ENCODE measurements around the gene TESPA1.

TESPA1 gene

DNA sequence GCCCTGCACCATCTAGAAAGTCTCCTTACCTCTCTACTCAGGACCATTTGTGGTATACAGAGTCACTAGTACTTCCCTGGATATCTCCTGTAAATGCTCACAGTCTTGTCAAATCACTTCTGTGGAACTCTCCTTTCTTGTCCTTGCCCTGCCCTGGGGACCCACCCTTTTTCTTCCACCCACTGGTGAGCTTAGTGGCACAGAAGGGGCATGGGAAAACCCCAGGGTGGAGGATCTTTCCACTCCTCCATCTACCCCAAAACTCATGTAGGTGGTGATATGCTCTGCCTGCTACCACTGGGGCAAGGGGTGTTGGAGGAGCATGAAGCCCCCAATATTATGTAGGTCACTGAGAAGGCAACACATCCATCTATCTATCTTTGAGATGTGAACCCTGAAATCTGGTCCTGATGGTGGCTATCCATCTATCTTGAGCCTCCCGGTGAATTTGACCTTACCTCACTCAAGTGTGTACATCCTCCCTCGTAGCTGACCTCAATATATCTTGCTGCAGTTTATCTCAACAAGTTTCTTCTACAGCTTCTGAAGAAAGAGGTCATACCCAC is 943 bp downstream of the TESPA1 start:
- DNase-seq (ENCODE audit: low read depth): no peak

DNA sequence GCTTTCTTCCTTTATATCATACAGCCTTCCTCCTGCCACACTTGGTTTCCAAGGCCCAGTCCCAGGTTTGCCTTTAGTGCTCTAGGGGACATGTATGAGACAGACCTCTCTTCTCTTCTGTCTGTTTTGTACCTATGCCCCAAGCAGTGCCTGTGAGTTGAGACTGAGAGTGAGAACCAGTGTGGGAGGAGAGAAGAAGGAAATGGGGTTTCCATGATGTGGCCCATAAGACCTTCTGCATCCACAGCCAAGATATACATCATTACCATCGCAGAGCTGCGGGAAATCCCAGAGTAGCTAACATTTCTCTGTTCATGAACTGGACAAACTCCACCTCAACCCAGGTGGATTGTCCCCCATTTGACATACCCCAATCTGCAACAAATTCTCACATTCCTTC is 2.8 kb downstream of the TESPA1 start:
- DNase-seq (ENCODE audit: low read depth): no peak

DNA sequence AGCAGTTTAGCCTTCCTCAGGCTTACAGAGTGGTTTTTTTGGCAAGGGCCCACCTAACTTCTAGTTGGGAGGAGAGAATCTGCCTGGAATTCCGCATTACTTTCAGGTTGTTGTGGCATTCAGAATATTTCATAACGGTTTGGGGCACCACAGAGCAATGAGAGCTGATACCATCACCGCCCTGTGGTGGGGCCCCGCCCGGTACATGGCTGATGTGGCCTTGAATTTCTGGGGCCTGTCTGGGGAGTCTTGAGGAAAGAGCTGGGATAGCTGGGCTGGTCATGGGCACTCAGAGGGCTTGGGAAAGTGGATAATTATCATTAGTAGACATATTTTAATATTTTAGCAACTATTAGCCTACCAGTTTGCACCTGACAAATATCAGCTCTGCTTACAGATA is 4.2 kb downstream of the TESPA1 start:
- DNase-seq (ENCODE audit: low read depth): no peak

DNA sequence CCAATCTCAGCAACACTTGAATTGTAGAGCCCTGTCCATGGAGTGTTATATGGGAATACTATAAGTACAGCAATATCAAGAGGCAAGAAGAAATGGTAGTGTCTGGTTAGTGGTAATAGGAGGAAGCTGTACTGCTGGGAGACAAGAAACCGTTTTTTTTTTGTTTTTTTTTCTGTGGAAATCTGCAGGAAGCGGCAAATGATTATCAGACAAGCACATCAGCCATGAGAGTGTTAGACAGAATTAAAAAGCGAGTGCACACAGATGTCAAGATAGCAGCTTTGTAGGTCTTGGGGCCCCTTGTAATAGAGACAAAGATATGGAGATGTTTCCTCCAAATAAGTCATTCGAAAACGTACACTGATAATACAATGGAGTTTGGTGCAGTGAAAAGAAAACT is 6.7 kb downstream of the TESPA1 start:
- no peak for DNase-seq (ENCODE audit: low read depth)

DNA sequence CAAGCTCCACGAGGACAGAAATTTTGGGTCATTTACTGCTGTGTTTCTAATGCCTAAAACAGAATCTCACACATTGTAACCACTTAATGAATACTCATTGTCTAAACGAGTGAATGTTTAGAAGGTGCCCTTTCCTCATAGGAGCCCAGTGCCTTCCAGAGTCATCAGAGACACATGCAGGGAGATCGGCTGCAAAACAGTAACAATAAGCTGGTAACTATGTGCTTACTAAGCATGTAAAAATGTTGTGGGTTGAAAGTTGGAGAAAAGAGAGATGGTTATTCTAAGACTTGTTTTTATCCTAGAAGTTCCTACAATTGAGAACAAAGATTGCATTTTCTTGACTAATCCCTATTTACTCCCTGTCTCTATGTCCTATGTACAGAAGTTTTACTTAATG is 7.4 kb downstream of the TESPA1 start:
- no peak for DNase-seq (ENCODE audit: low read depth)

DNA sequence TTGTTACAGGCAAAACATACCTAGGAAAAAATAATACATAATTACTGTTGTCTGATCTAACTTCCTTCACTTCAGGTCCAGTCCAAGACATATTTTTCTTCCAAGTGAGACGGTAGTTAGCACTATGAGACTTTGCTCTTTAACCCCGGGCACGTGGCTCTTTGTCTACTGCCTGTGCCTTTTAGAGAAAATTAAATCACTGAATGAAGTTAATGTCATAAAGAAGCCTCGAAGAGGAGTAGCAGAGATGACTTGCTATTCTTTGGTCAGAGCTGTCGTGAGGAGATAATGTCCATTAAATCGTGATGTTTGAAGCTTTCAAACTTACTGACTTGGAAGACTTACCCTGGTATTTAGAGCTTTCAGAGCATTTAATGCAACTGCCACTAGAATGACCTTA is 8.7 kb downstream of the TESPA1 start:
- DNase-seq (ENCODE audit: low read depth): no peak

DNA sequence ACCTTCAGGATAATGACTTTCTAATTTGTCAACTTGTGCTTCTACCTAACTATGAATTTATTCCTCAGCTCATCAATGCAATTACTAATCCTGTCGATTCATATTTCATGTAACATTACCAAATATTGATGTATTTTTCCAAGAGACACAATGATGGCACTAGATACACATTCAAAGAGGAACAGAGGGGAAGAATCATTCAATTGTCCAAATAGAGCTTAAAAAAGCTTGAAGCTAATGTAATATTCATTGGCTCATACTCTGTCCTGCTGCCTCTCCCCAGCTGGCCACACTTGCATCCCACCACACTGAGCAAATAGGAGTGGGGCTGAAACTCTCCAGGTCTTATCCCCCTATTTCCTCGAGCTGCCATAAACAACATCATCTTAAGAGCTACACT is 9.3 kb downstream of the TESPA1 start:
- no peak for DNase-seq (ENCODE audit: low read depth)

DNA sequence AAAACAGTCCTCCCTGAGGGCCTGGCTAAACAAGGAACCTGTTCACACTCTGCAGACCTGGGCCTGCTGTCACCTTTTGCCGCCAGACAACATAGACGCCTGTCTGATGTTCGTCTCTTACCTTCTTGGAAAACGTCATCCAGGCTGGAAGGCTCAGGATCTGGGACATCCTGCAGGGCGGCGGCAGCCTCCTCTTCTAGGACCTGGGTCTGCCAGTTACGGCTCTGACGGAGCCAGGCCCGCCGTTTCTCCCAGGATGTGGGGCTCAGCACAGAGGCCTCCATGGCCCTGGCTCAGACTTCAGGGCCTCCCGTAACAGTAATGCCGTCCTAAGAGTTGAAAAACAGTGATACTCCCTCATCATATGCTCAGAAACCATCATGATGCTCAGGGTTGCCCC is 10.3 kb downstream of the TESPA1 start:
- no peak for DNase-seq (ENCODE audit: low read depth)

DNA sequence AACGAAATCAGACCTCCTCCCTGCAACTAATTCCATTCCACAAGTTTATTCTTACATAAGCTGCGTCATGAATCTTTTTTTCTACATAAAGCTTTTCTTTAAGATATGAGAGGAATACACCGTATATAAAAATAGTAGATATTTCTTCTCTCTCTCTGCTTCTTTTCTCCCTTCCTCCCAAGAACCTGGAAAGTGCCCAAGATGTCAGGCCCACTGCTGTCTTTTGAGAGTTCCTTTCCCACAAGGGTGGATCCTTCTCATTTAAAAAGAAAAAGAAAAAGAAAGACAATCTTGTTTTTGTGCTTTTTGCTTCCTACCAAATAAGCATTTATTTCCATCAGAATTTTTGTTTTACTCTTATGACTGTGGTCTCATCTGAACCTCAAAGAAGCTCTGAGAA is 11.0 kb downstream of the TESPA1 start:
- DNase-seq (ENCODE audit: low read depth): no peak

DNA sequence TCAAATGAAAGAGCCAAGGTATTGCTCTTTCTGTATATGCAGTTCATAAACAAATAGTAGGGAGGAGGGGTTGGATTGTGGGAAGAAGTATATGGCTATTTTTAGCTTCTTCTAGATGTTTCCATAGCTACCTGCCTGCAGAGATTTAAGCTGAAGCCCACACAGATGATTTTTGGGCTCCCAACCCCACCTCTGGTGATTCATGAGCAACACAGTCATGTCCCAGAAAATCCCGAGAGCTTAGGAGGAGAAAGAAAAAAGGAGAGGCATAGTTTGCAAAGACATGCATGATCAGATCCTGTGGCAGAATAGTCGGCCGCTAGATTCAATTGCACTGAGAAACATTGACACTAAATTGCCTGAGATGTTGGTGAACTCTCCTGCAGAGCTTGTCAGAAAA is 13.8 kb downstream of the TESPA1 start:
- DNase-seq (ENCODE audit: low read depth): no peak

DNA sequence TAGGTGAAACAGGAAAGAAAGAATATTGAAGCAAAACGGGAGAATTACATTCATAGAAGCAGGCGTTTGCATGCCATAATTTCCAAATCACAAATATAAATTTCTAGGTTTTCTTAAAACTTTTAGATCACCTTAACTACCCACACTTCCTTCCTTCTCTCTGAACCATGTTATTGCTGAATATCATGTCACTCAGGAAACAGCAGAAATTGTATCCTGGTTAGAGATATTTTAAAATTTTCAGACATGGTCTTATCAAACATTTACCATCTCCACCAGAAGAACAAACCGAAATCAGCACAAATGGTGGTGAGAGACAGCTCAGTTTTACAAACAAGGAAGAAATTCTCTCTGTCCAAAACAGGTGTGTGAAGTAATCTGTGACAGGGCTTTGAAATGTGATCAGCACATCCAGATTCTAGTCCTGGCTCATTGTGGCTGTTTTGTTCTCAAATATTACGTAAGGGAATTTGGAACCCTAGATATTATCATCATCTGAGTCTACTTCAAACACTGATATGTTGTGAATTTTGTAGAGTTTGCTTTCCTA is 16.3 kb downstream of the TESPA1 start:
- no peak for DNase-seq (ENCODE audit: low read depth)

DNA sequence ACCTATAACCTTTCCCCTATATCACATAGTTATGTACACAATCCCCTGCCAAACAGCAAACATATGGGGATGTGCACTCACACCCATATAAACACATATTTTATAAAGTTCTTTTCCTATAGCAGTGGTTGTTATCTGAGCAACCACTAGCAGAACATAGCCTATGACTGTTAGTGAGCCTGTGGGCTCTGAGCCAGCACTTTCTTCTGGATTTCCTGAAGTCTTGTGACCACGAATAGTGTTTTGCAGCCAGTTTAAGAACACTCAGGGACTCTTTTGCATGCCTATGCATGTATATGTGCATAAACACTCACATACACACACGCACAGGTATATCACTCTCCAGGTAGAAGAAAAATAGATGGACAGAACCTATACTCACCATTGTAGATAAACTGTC is 17.1 kb downstream of the TESPA1 start:
- no peak for DNase-seq (ENCODE audit: low read depth)

DNA sequence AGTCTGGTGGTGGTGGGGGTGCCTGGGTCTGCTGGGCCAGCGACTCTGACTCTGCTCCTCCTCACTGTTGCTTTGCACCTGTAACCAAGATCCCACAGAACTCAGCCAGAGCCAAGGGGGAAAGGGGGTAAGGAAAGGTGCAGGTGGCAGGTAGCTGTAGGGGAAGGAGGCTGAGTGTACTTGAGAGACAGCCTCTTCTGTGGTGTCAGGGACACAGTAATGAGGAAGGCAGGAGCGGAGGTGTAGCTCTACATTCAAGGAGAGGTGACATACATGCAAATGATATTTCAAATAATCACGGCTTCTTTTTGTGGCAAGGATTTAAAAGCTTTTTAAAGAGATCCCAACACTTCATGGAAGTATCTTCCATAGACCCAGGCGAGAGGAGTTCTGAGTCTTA is 23.4 kb downstream of the TESPA1 start:
- no peak for DNase-seq (ENCODE audit: low read depth)

DNA sequence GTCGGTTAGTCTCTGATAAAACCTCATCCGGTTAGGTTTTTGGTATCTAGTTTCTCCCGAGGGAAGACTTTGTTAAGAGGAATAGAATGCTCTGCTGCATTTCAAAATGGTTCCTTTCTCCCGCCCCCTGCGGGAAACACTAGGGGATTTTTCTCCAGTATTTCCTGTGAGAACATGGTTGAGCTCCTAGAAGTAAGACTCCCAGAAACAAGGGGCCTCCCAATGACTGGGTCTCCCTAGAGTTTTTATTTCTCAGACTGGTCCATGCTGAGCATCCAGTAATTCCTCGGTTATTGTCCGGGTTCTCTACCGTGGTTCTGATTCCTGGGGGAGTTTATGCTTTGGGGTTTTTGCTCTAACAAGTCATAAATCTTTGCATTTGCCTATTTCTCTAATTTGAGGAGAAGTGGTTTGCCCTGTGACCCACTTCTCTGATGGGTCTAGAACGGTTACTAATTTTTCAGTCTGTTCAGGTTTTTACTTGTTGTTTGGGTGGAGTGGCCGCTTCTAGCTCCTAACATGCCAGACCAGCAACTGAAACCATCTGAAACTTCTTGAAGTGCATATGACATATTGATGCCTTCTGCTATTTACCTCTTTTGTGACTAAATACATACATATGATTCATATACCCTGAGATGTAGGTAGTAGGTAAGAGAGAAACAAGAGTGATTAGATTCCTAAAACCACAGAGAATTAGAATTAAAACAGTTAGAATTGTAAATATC is 25.1 kb downstream of the TESPA1 start:
- no peak for DNase-seq (ENCODE audit: low read depth)

DNA sequence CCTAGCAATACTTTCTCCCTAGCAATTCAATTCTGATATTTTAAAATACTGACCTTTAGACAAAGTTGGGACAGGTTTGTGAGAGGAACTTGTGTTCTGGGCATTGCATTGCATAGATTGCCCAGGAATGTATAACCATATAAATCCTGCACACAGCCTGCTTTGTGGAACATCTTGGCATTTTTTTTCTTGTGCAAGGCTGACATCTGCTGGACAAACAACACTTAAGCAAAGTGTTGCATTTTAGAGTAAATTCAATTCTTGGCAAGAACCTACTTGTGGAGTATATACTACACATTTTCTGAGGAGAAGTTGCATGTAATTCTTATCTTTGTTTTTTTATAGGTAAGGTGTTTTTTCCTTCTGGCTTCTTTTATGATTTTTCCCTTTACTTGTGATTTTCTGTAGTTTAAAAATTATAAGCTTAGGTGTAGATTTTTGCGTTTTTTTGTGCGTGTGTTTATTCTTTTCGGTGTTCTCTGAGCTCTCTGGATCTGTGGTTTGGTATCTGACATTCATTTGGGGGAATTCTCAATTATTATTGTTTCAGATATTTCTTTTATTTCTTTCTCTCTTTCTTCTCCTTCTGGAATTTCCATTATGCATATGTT is 26.4 kb downstream of the TESPA1 start:
- DNase-seq (ENCODE audit: low read depth): peak; percentile 56

DNA sequence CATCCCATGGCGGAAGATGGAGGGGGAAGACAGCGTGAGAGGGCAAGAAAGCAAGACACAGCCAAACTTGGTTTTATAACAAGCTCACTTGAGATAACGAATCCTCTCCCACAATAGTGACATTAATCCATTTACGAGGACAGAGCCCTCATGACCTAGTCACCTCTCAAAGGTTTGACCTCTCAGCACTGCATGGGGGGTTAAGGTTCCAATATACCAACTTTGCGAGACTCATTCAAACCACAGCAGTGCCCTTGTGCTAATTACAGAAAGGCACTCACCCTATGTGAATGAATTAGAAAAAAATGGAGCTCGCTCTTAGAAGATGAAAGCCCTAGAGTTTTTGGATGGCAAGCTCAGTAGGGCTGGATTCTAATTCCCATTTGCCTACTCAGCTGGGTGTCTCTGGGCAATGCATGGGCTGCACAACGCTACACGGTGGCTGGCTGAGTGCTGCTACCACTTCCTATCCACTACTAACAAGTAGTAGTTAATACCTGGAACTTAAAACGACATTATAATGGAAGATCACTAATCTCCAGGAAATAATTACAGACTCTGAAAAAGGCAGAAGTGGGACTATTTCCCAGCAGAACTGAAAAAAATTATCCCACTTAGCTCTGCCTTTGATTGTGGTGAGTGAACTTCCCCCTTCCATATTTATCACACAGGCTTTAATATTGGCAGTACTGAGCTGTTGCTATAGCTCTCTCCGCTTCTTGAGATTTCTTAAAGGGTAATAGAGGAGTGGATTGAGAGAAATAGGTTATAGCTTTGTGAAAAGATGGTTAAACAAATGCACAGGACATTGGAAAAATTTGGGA is 27.5 kb downstream of the TESPA1 start:
- DNase-seq (ENCODE audit: low read depth): no peak

DNA sequence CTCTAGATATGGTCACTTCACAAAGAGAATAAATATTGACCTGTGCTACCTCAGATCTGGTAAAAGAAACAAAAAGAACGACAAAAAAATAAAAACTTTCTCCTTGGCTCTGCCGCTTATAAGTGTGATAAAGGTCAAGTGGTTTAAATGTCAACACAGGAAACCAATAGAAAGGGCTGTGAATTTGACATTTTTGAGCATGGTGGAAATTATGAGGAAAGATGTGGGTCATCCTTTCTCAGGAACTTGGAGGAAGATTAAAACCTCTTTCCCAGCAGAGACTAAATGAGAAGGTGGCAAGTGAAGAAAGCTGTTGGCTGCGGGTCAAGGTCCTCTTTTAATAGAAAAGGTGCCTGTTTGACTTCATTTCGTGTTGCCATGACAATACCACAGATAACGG is 28.2 kb downstream of the TESPA1 start:
- DNase-seq (ENCODE audit: low read depth): no peak

DNA sequence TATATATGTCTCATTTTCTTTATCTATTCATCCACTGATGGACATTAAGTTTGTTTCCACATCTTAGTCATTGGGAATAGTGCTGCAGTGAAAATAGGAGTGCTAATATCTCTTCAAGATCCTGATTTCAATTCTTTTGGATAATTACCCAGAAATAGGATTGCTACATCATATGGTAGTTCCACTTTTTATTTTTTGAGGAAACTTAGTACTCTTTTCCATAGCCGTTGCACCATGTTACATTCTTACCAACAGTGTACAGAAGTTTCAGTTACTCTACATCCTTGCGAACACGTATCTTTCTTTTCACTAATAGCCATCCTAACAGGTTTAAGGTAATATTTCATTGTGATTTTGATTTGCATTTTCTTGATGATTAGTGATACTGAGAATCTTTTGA is 29.8 kb downstream of the TESPA1 start:
- DNase-seq (ENCODE audit: low read depth): no peak

DNA sequence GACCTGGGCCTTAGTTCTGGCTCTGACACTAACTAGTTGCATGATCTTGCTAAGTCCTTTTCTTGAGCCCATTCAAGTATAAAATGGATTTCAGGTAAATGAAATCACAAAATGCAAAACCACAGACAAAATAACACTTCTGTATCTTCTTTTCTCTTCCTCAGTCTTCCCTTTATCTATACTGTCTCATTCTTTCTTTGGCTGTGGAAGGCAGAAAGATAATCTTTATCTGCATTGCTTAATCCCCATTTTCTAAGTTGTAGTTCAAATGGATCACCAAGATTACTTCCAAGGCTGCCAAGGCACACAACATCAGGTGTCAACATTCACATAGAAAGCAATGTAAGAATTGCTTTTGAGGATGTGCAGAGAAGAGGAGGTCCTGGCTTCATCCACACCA is 30.3 kb downstream of the TESPA1 start:
- DNase-seq (ENCODE audit: low read depth): no peak

DNA sequence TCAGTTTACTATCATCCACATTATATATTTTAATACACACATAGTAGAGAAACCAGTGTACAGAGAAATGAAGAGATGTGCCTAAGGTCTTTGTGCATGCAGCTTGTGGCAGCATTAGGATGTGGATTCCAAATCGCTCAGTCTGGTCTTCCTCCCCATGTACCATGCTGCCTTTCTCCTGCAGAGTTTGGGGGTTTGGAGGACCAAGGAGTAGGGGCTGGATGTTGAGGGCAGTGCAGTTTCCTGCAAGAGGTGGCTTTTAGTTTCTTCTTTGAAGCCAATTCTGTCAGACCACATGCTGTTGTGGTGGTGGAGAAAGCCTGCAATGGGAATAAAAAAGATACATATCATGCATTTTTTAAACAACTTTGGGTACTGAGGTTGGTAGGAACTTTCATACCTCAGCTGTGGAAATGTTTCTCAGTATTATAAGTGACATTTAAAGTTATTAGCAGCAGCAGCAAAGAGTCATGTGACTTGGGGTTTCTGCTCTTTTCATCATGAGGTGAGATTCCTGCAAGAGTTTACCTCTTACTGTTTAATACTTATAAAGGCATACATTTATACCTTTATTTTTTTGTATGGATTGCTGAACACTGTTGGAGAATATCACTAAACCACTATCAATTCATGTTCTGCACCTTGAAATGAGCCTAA is 34.4 kb downstream of the TESPA1 start:
- no peak for DNase-seq (ENCODE audit: low read depth)

DNA sequence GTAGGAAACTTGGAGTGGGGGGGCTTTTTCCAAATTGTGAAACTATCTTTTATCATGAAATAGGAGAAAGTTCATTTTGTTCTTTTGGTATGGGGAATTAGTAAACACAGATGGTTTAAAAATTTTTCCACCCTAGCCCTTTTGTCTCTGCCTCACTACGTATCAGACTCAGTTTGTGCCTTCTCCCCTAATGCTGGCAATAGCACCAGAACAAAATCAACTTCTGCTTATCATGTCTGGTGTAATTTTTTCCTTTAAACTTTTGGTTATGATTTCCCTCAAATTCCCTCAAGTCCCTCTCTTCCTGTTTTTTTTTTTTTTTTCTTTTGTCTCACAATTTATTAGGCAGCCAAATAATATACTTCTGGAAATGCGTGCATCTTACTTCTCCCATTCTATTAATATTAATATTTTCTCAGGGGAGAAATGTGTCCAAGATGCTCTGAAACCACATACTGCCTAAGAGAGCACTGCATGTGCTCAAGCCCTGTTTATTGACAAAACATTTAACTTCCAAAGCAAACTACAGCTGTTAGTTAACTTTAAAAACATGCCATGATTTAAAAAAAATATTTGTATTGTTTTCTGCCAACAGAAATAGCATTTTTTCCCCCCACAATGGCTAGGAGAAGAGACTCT is 35.4 kb downstream of the TESPA1 start:
- DNase-seq (ENCODE audit: low read depth): no peak

DNA sequence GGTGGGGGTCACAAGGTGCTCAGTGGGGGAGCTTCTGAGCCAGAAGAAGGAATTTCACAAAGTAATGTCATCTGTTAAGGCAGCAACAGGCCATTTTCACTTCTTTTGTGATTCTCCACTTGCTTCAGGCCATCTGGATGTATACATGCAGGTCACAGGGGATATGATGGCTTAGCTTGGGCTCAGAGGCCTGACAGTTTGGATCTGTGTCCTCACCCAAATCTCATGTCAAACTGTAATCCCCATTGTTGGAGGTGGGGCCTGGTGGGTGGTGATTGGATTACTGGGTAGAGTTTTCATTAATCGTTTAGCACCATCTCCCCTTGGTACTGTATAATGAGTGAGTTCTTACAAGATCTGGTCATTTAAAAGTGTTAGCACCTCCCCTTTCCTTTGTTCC is 36.4 kb downstream of the TESPA1 start:
- no peak for DNase-seq (ENCODE audit: low read depth)
